IPS-20b (cell line): ENCODE data around the gene TRERF1.
A peak's percentile ranks its signal among the peaks of the same experiment; 100 is the strongest.
"Not testable (repeated sequence)": the region's sequence is repeated elsewhere in the genome, so short reads cannot be mapped to it uniquely, and the experiment has no call there.

Experiments
- H3K27ac ChIP-seq: one replicate; pipeline ENCODE4 v1.5.1; 2013; ENCODE audit warnings: low read length
- H3K27me3 ChIP-seq: 2 replicates; pipeline ENCODE4 v1.6.1; 2013; ENCODE audit warnings: mild to moderate bottlenecking, low read length, inconsistent platforms; ENCODE audit not compliant: insufficient read depth
- H3K36me3 ChIP-seq: 2 replicates; pipeline ENCODE4 v1.6.1; 2013; ENCODE audit warnings: low read depth, mild to moderate bottlenecking, inconsistent platforms, low read length, moderate library complexity; ENCODE audit not compliant: insufficient read depth
- H3K4me1 ChIP-seq: 2 replicates; pipeline ENCODE4 v1.6.1; 2013; ENCODE audit warnings: mild to moderate bottlenecking, control low read depth, inconsistent platforms, low read length, moderate library complexity; ENCODE audit not compliant: insufficient read depth
- H3K4me3 ChIP-seq: 2 replicates; pipeline ENCODE4 v1.5.1; 2013; ENCODE audit warnings: mild to moderate bottlenecking, low read length, inconsistent platforms
- H3K9ac ChIP-seq: 2 replicates; pipeline ENCODE4 v1.6.1; 2013; ENCODE audit warnings: low read depth, mild to moderate bottlenecking, inconsistent platforms, low read length, moderate library complexity
- H3K9me3 ChIP-seq: 2 replicates; pipeline ENCODE4 v1.6.1; 2013; ENCODE audit warnings: mild to moderate bottlenecking, low read depth, low read length, inconsistent platforms; ENCODE audit not compliant: insufficient read depth

The TRERF1 gene

DNA sequence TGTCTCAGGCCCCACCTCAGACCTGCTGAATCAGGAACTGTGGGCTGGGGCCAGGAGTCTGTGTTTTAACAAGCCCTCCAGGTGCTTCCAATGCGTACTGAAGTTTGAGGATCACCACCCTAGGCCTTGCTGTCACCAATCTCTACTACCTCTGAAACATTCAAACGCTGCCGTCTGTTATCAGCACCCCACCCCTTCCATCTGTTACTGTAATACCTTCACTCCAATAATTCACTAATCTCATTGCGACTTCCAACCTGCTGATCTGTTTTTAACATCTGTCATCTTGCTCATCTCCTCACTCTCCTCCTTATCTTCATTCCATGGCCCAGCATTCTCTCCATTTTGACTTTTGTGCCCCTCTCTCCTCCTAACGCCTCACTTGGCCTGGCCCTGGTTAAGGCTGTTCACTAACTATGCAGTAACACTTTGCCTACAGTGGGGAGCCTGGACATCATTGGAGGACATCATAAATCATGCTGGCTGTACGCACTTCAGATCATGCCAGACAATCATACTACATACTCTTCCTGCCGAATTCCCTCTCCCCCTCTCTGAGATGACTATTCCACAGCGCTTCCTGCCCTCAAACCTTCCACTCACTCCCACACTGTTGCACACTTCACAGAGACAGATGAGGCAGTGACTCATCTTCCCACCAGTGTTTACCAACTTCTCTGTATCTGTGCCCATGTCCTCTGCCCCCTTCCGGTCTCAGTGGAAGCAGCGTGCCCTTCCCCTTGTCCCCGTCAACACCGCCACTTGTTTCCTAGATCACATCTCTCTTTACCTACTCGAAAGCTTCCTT, 254.0 kb downstream of the TRERF1 start:
- Histone ChIP-seq H3K4me1 (peaks cover 10% of the 10 kb centered on the region), H3K4me3 (no peak overlapping the region), H3K9me3 (no peaks in the 10 kb centered on the region), H3K27me3 (peaks cover 7% of the 10 kb centered on the region; the same call in 1 of the 2 replicates), H3K27ac (no peak overlapping the region), H3K9ac (no peak overlapping the region; the same call in 1 of the 2 replicates), H3K36me3 (no peaks in the 10 kb centered on the region)

DNA sequence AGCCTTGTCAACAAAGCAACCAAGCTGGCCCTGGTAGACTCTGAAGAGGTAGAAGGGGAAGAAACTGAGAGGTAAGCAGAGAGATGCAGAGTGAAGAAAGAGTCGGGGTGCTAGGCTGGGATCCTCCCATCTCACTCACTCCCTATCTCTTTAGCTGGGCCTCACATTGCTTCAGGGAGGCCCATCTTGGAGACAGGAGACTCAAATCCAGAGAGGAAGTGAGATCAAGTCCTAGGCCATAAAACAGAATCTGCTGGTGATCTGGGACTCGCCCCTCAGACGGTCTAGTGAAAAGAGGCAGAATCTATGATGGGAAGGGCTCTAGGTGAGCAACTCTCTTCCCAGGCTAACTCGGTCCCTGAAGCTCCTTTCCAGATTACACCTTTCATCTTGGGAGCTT, 256.3 kb downstream of the TRERF1 start:
- Histone ChIP-seq H3K4me1 (peaks cover 10% of the 10 kb centered on the region), H3K27me3 (peaks cover 7% of the 10 kb centered on the region; the same call in 1 of the 2 replicates), H3K9ac (no peak overlapping the region), H3K27ac (no peak overlapping the region), H3K4me3 (no peak overlapping the region), H3K9me3 (no peaks in the 10 kb centered on the region), H3K36me3 (no peaks in the 10 kb centered on the region)

DNA sequence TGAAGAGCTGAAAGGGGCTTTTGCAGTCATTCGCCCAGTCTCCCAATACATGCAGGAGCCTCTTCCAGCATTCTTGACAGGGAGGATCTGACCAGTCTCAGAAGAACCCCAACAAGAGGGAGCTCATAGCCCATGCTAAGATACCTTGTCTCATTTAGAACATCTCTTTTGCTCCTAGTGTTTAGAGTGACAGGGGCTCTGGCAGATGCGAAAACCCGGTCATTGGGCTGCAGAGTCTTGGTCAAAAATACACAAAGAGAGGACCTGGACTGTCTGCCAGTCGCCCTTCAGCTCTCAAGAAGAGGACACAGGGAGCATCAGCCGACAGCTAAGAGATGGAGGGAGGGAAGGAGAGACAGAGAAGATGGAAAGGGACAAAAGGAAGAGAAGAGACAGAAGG, 257.7 kb downstream of the TRERF1 start:
- Histone ChIP-seq H3K27ac (no peak overlapping the region), H3K9ac (no peak overlapping the region), H3K27me3 (peaks cover 7% of the 10 kb centered on the region; the same call in 1 of the 2 replicates), H3K4me1 (peaks cover 10% of the 10 kb centered on the region), H3K4me3 (no peak overlapping the region), H3K9me3 (no peaks in the 10 kb centered on the region), H3K36me3 (no peaks in the 10 kb centered on the region)

DNA sequence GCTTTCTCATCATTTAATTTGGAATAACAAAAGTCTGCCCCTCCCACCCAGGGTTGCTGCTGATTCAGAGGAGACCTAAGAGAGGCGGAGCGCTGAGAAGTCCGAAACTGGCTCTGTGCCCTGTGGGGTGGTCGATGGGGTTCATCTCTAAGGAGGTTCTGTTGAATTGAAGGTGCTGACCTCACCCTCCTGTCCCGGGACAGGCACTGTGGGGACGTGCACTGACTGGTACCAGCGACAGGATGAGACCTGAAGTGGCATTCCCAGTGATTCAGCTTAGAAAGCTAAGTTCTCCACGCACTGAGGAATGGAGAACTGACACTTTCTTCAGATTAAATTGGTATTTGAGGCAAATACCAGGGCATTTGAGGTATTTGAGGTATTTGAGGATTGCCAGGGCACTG, 258.2 kb downstream of the TRERF1 start:
- Histone ChIP-seq H3K4me1 (peaks cover 10% of the 10 kb centered on the region), H3K36me3 (no peaks in the 10 kb centered on the region), H3K9me3 (no peaks in the 10 kb centered on the region), H3K4me3 (peak overlapping the region; percentile 41; the same call in 1 of the 2 replicates), H3K9ac (no peak overlapping the region), H3K27me3 (peaks cover 7% of the 10 kb centered on the region; the same call in 1 of the 2 replicates), H3K27ac (no peak overlapping the region)

DNA sequence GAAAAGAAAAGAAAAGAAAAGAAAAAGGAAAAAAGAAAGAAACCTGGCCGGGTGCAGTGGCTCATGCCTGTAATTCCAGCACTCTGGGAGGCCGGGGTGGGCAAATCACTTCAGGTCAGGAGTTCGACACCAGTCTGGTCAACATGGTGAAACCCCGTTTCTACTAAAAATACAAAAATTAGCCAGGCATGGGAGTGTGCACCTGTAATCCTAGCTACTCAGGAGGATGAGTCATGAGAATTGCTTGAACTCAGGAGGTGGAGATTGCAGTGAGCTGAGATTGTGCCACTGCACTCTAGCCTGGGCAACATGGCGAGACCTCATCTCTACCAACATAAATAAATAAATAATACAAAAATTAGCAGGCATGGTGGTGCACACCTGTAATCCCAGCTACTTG, 259.3 kb downstream of the TRERF1 start:
- H3K27me3 ChIP-seq, H3K4me3 ChIP-seq, H3K36me3 ChIP-seq, H3K27ac ChIP-seq, H3K9me3 ChIP-seq, H3K9ac ChIP-seq: not testable (repeated sequence)
- peaks cover 10% of the 10 kb centered on the region for H3K4me1 ChIP-seq

DNA sequence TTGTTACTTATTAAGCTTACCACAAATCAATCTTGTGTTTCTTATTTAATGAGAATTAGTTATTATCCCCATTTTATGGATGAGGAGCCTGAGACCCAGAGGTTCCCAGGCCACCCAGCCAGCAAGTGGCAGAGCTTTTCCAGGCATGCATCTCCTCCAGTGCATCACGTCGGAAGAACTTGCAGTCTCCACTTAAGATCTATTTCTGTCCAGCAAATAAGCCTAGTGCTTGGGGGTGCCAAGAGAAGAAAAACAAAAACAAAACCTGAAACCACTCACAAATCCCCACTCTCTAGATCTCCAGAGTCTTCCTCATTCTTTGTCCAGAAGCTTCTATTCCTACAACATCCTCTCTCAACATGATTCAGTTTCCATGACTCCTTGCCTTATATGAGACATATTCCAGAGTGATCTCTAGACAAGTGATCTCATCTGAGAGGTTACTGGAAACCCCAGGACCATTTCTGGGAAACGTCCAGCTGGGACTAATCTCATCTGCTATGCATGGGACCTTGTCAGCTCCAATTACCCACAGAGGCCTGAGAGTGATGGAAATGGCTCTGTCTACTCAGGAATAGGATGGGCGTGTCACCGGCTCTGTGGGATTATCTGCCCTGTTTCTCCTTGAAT, 261.1 kb downstream of the TRERF1 start:
- peaks cover 10% of the 10 kb centered on the region for H3K4me1 ChIP-seq
- H3K27ac ChIP-seq: no peak overlapping the region
- H3K4me3 ChIP-seq: no peak overlapping the region
- no peaks in the 10 kb centered on the region for H3K36me3 ChIP-seq
- peaks cover 7% of the 10 kb centered on the region; the same call in 1 of the 2 replicates for H3K27me3 ChIP-seq
- no peaks in the 10 kb centered on the region for H3K9me3 ChIP-seq
- H3K9ac ChIP-seq: no peak overlapping the region

DNA sequence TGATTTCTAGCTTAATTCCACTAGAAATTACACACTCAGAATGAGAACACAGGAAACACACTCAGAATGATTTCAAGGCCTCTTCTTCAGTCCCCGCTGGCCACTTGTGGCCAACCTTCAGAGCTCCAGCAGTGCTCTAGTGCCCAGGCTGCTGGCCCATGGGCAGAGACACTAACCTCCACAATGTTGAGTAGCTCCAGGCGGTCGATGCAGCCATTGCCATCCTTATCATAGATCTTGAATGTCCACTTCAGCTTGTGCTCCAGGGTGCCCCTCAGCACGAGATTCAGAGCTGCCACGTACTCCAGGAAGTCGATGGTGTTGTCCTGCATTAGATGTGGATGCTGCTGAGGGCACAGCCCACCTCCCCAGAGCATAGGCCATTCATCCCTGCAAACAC, 263.3 kb downstream of the TRERF1 start:
- no peaks in the 10 kb centered on the region for H3K9me3 ChIP-seq
- no peak overlapping the region for H3K9ac ChIP-seq
- H3K27ac ChIP-seq: no peak overlapping the region
- H3K36me3 ChIP-seq: no peaks in the 10 kb centered on the region
- peaks cover 4% of the 10 kb centered on the region for H3K4me1 ChIP-seq
- no peak overlapping the region for H3K4me3 ChIP-seq
- H3K27me3 ChIP-seq: no peaks in the 10 kb centered on the region

DNA sequence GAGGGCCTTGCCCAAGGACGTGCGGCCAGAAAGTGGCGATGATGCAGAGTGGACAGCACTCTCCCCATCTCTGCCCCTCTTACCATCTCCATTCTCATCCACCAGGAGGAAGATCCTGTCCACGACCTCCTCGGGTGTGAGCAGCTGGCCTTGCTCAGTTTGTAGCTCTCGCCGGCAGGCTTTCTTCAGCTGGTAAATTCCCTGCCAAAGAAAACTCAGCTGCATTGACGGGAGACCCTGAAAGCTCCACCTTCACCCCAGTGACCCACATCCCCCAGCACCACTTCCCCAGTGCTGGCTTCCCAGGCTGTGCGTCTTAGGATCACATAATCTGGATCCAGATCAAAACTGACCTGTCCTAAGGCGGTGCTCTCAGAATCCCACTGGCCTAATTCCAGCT, 266.1 kb downstream of the TRERF1 start:
- H3K27ac ChIP-seq: no peak overlapping the region
- no peaks in the 10 kb centered on the region for H3K27me3 ChIP-seq
- no peak overlapping the region for H3K4me3 ChIP-seq
- no peaks in the 10 kb centered on the region for H3K4me1 ChIP-seq
- H3K9ac ChIP-seq: no peak overlapping the region
- H3K9me3 ChIP-seq: no peaks in the 10 kb centered on the region
- no peaks in the 10 kb centered on the region for H3K36me3 ChIP-seq

DNA sequence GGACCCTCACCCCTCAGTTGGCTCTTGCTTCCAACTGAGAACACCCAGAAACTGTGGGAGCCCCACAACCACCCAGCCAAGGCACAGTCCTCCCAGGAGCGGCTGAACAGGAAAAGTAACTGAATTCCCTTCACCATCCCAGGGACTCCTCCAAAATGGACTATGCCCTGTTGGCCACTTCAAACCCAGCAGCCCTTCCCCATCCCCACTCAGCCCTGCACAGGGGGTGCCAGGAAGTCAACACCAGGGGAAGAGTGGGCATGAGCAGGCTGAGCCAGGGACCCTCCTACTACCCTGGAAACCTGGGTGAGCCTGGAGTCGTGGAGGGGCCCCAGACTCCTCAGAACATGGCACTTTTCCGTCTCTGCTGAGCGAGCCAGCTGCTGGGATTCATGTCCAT, 267.3 kb downstream of the TRERF1 start:
- Histone ChIP-seq H3K9me3 (no peaks in the 10 kb centered on the region), H3K27ac (no peak overlapping the region), H3K36me3 (no peaks in the 10 kb centered on the region), H3K4me3 (no peak overlapping the region), H3K27me3 (no peaks in the 10 kb centered on the region), H3K4me1 (no peaks in the 10 kb centered on the region), H3K9ac (no peak overlapping the region)

DNA sequence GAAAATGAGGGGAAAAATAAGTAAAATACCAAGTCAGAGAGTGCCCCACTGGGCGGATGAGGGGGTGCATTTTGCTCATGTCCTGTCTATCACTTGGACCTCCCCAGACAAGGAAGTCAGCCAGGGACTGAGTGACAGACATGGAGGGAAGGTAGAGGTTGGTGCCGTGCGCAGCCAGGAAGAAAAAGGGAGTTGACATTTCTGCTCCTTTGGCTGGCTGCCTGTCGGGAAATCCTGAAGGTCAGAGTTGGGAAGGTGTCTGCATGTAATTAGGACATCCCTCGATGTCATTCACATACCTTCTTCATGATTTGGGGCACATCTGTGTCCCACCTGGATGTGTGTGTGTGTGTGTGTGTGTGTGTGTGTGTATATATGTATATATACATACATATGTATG, 269.6 kb downstream of the TRERF1 start:
- H3K27me3 ChIP-seq: no peaks in the 10 kb centered on the region
- H3K4me3 ChIP-seq: no peak overlapping the region
- no peaks in the 10 kb centered on the region for H3K36me3 ChIP-seq
- H3K27ac ChIP-seq: no peak overlapping the region
- peaks cover 12% of the 10 kb centered on the region; the same call in 1 of the 2 replicates for H3K4me1 ChIP-seq
- no peak overlapping the region for H3K9ac ChIP-seq
- no peaks in the 10 kb centered on the region for H3K9me3 ChIP-seq

DNA sequence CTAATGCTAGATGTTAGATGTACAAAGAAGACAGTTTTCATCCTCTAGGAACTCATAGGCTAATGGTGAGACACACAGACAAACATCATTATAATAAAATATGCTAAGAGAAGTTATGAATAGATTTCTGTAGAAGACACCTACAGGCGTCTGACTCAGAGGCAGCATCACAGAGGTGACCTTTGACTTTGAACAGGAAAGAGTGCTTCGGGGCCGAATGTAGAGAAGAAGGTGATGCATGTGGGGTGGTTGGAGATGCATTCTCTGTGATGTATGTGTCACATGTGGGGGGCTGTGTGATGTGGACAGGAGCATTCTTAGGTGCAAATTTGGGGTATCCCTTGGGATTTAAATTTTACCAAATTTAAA, 271.8 kb downstream of the TRERF1 start:
- H3K9me3 ChIP-seq: no peaks in the 10 kb centered on the region
- no peaks in the 10 kb centered on the region for H3K27me3 ChIP-seq
- no peak overlapping the region for H3K27ac ChIP-seq
- H3K9ac ChIP-seq: no peak overlapping the region
- no peak overlapping the region for H3K4me3 ChIP-seq
- H3K4me1 ChIP-seq: peaks cover 15% of the 10 kb centered on the region; the same call in 1 of the 2 replicates
- H3K36me3 ChIP-seq: no peaks in the 10 kb centered on the region
